Stimulated activated CD8-positive, alpha-beta memory T cell treated with anti-CD3 and anti-CD28 coated beads, Interleukin-12 subunit alpha, Interleukin-12 subunit beta, amount 100 ng/mL, for 1 hour (primary cell): ENCODE results near the gene LSAMP.

Experiments
- DNase-seq: peaks from one replicate; pipeline ENCODE4 v3.0.0-alpha.2; 2020; ENCODE audit warnings: low read depth

LSAMP gene

GRCh38 chr3:116356056-116356455 is 89.2 kb downstream of the LSAMP start:
- no peak for DNase-seq

GRCh38 chr3:116354382-116354781 is 90.9 kb downstream of the LSAMP start:
- no peak for DNase-seq

- DNase-seq: no peak
These were observed 95.1 kb downstream of the LSAMP start for GRCh38 chr3:116350119-116350733.

- no peak for DNase-seq
These were observed 97.1 kb downstream of the LSAMP start for GRCh38 chr3:116348216-116348615.

- DNase-seq: no peak
These were observed 102.8 kb downstream of the LSAMP start for GRCh38 chr3:116342499-116342898.

GRCh38 chr3:116341899-116342298 is 103.4 kb downstream of the LSAMP start:
- DNase-seq: no peak

GRCh38 chr3:116341381-116341780 is 103.9 kb downstream of the LSAMP start:
- no peak for DNase-seq

- no peak for DNase-seq
These were observed 104.5 kb downstream of the LSAMP start for GRCh38 chr3:116340680-116341216.

DNA sequence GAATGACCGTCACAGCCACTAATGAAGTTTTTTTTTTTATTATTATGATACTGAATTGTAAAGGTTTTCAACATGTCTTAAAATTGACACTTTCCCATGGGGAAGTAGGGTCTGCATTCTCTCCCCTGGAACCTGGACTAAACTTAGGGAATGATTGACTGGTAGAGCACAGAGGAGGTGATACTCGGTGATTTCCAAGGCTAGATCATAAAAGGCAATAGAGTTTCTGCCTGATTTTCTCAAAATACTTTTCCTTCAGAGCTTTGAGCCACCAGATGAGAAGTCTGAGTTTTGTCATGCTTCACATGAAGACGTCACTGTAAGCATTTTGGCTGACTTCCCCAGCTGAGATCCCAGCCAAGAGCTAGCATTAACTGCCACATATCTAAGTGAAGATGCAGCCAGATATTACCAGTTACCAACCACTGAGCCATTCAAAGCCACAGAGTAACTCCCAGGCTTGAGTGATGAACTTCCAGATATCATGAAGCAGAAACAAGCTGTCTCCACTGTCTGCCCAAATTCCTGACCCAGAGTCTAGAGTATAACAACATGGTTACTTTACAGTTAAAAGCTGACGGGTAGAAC is 105.8 kb downstream of the LSAMP start:
- DNase-seq: no peak

DNA sequence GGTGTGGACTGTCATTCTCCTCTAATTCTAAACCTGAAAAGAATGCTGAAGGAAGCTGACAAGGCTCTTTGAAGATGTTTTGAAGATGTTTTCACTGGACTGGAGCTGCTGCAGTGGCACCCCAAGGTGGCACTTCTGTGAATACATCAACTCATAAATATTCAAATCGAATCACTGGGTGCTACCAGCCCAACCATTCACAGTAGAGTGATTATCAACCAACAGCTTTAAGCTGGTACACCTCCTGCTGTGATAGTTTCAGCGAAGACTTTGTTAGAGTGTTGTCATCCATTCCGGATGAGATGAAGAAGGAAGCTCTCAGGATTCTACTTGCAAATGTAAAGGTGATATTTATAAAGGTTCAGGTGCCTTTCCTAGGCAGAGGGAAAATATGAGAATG is 106.6 kb downstream of the LSAMP start:
- DNase-seq: no peak

GRCh38 chr3:116337229-116337628 is 108.1 kb downstream of the LSAMP start:
- DNase-seq: no peak

DNA sequence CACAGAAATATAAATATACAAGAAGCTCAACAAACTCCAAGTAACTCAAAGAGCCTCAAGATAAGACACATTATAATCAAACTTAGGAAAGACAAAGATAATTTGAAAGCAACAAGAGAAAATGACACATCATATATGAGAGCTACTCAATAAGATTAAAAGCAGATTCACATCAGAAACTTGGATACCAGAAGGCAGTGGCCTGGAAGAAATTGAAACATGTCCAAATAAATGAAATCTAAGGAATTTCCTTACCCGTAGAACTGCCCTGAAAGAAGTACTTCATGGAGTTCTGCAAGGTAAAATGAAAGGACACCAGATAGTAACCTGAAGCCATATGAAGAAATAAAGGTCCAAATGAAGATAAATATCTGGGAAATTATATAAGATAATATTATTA is 113.9 kb downstream of the LSAMP start:
- DNase-seq: no peak

GRCh38 chr3:116322750-116323375 is 122.4 kb downstream of the LSAMP start:
- DNase-seq: no peak

DNA sequence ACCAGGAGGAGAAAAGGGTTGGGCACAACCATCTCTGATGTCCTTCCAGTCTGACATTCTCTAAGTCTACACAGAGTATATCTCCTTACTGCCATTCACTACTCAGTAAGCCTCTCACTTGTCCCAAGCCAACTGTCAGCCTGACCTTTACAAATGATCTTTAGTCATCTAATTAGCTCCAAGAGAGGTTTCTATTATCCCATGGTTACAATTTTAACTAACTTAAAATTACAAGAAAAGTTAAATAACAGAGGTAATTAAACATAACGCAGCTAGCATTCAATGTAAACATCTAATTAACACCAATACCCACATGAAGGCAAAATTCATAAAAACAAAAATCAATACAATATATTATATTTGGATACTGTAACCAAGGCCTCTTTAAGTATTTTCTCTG is 126.9 kb downstream of the LSAMP start:
- no peak for DNase-seq

- DNase-seq: no peak
These were observed 128.5 kb downstream of the LSAMP start for GRCh38 chr3:116316771-116317170.

DNA sequence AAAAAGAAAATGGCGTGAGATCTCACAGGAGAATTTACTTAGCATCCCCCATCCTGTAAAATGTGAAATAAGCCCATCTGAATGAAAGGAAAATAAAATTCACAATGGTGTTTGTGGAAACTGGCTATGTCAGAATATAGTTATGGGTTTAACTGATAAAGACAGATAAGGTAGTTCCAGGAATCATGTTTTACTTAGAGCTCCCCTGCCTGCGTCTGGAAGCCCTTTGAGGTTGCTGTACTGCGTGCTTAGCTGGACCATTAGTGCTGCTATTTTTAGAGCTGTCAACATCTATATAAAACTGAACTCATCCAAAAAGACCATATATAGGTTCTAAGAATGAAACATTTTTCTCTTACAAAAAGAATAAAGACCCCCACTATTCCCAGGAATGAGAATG is 130.8 kb downstream of the LSAMP start:
- no peak for DNase-seq

GRCh38 chr3:116306720-116307119 is 138.6 kb downstream of the LSAMP start:
- DNase-seq: no peak

GRCh38 chr3:116306149-116306548 is 139.1 kb downstream of the LSAMP start:
- DNase-seq: no peak

DNA sequence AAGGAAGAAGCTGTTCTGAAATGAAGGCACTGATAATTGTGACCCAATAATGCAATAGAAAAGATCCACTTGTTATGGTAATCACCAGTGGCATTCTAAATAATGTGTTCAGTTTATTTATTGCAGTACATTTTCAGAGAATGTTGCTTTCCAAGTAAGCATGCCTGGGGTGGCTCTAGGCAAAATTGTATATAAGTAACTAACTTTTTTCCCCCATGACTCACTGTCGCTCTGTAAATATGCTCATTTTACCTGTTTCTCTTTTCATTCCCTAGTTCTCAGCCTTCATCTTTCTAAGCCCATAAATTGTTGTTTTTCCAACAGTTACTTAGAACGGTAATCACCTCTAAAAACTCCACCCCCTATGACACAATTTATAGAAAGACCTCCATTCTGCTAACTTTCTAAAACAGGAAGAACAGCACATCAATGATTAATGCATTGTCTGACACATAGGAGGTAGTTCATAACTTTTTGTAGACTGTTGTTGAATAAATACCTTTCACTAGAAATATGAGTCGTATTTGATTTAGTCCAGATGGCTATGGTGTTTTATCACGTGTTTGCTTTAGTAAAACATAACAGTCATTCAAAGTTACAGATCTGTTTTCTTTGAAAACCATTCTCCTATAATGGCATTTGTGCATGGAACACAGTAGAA is 143.1 kb downstream of the LSAMP start:
- DNase-seq: no peak

DNA sequence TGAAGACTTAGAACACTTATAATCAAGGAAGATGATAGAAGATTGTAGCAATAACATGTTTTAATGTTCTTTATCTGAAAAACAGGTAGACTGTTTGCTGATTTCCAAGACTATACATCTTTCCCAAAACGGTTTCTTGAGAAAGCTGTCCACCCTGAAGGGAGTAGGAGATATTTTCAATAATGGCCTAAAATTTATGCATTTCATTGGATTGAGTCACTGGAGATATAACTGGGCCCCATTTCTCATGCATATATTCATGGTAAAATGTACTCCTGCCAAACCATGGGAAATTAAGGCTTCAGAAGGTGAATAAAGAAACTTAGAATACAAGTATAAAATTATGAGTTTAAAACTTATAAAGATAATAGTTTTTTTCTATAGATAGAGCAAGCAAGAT is 143.9 kb downstream of the LSAMP start:
- no peak for DNase-seq

- DNase-seq: no peak
These were observed 145.1 kb downstream of the LSAMP start for GRCh38 chr3:116300226-116300625.

GRCh38 chr3:116299646-116300081 is 145.6 kb downstream of the LSAMP start:
- no peak for DNase-seq

DNA sequence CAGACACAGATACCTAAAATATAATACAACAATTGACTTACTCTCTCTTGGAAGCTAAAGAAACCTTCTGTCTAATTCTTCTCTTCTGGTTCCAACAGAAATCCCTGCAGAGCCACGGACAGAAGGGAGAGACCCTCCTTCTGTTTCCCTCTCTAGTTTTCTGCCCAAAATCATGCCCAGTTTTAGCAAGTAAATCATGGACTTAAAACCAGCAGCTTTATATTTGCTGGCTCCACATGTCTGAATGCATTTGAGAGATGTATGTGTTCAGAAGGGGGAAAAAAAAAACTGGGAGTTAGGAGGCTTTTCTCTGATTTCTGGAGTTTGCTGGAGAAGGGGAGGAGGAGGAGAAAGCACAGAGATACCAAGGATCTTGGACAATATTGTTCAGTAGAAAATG is 147.1 kb downstream of the LSAMP start:
- no peak for DNase-seq
